HEK293 (cell line): ENCODE results near the gene GSTP1.
"Not testable (repeated sequence)": the region's sequence is repeated elsewhere in the genome, so short reads cannot be mapped to it uniquely, and the experiment has no call there.

Experiments
- MYNN ChIP-seq: fragments of 450-650 bp; formaldehyde crosslinking; IDR thresholded peaks from 2 replicates; pipeline ENCODE4 v1.5.1; 2016; ENCODE audit warnings: missing biosample characterization, missing genetic modification characterization, borderline replicate concordance
- ZNF292 ChIP-seq: fragments of 450-650 bp; formaldehyde crosslinking; IDR thresholded peaks from 2 replicates; pipeline ENCODE4 v1.5.1; 2016; ENCODE audit warnings: low read depth, missing biosample characterization, missing genetic modification characterization, borderline replicate concordance
- ZNF596 ChIP-seq: fragments of 450-650 bp; IDR thresholded peaks from 2 replicates; pipeline ENCODE4 v1.5.0; 2018; ENCODE audit warnings: missing biosample characterization, mild to moderate bottlenecking, missing genetic modification characterization, moderate library complexity
- ZNF629 ChIP-seq: fragments of 450-650 bp; formaldehyde crosslinking; IDR thresholded peaks from 2 replicates; pipeline ENCODE4 v1.5.1; 2017; ENCODE audit warnings: missing biosample characterization, missing genetic modification characterization
- ZNF670 ChIP-seq: fragments of 450-650 bp; formaldehyde crosslinking; IDR thresholded peaks from 2 replicates; pipeline ENCODE4 v1.5.1; 2016; ENCODE audit warnings: missing biosample characterization, missing genetic modification characterization, low read depth
- ZNF830 ChIP-seq: fragments of 450-650 bp; IDR thresholded peaks from 2 replicates; pipeline ENCODE4 v1.5.0; 2018; ENCODE audit warnings: missing biosample characterization, missing genetic modification characterization, low read depth, mild to moderate bottlenecking, moderate library complexity
- TF ChIP-seq, protein P1 (sequence below): fragments of 450-650 bp; formaldehyde crosslinking; IDR thresholded peaks from 2 replicates; pipeline ENCODE4 v1.5.1; 2016; ENCODE audit warnings: missing biosample characterization, missing genetic modification characterization, low read depth
- TF ChIP-seq, protein P2 (sequence below): fragments of 450-650 bp; formaldehyde crosslinking; IDR thresholded peaks from 2 replicates; pipeline ENCODE4 v1.5.1; 2016; ENCODE audit warnings: missing biosample characterization, missing genetic modification characterization
- TF ChIP-seq, protein P3 (sequence below): fragments of 450-650 bp; formaldehyde crosslinking; IDR thresholded peaks from 2 replicates; pipeline ENCODE4 v1.5.1; 2016; ENCODE audit warnings: missing biosample characterization, missing genetic modification characterization

DNA sequence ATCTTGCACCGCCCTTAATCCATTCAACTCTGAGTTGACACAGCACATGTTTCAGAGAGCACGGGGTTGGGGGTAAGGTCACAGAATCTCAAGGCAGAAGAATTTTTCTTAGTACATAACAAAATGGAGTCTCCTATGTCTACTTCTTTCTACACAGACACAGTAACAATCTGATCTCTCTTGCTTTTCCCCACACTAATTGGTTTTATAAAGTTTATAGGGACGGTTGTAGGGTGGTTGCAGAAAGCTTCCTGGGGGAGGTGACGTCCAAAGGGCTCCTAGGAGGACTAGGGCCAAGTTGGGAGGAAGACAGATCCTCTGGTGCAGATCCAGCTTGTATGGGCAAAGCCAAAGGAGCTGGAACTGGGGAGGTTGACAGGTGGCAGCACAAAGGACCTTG, 20.5 kb downstream of the GSTP1 start:
- not testable (repeated sequence) for TF ChIP-seq ZNF670 (tag by site-specific recombination); MYNN (tag by site-specific recombination); ZNF629 (tag by site-specific recombination); ZNF596; ZNF292 (tag by site-specific recombination); ZNF830 (tag by site-specific recombination)
- TF ChIP-seq, protein P1, sequence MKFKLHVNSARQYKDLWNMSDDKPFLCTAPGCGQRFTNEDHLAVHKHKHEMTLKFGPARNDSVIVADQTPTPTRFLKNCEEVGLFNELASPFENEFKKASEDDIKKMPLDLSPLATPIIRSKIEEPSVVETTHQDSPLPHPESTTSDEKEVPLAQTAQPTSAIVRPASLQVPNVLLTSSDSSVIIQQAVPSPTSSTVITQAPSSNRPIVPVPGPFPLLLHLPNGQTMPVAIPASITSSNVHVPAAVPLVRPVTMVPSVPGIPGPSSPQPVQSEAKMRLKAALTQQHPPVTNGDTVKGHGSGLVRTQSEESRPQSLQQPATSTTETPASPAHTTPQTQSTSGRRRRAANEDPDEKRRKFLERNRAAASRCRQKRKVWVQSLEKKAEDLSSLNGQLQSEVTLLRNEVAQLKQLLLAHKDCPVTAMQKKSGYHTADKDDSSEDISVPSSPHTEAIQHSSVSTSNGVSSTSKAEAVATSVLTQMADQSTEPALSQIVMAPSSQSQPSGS: not testable (repeated sequence)
- TF ChIP-seq, protein P2, sequence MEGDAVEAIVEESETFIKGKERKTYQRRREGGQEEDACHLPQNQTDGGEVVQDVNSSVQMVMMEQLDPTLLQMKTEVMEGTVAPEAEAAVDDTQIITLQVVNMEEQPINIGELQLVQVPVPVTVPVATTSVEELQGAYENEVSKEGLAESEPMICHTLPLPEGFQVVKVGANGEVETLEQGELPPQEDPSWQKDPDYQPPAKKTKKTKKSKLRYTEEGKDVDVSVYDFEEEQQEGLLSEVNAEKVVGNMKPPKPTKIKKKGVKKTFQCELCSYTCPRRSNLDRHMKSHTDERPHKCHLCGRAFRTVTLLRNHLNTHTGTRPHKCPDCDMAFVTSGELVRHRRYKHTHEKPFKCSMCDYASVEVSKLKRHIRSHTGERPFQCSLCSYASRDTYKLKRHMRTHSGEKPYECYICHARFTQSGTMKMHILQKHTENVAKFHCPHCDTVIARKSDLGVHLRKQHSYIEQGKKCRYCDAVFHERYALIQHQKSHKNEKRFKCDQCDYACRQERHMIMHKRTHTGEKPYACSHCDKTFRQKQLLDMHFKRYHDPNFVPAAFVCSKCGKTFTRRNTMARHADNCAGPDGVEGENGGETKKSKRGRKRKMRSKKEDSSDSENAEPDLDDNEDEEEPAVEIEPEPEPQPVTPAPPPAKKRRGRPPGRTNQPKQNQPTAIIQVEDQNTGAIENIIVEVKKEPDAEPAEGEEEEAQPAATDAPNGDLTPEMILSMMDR: not testable (repeated sequence)
- TF ChIP-seq, protein P3, sequence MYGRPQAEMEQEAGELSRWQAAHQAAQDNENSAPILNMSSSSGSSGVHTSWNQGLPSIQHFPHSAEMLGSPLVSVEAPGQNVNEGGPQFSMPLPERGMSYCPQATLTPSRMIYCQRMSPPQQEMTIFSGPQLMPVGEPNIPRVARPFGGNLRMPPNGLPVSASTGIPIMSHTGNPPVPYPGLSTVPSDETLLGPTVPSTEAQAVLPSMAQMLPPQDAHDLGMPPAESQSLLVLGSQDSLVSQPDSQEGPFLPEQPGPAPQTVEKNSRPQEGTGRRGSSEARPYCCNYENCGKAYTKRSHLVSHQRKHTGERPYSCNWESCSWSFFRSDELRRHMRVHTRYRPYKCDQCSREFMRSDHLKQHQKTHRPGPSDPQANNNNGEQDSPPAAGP (tag by site-specific recombination): not testable (repeated sequence)
